HuH-7 (cell line): Measurements from ENCODE around the gene MAPKAP1.
A peak's percentile ranks its signal among the peaks of the same experiment; 100 is the strongest.
"Not testable (repeated sequence)": the region's sequence is repeated elsewhere in the genome, so short reads cannot be mapped to it uniquely, and the experiment has no call there.

Source experiments
- DNase-seq: peaks from one replicate; pipeline ENCODE4 v3.0.0; 2011; ENCODE audit warnings: low spot score

The MAPKAP1 gene

GRCh38 chr9:125604196-125604595, 102.8 kb downstream of the MAPKAP1 start:
- no peak for DNase-seq

DNA sequence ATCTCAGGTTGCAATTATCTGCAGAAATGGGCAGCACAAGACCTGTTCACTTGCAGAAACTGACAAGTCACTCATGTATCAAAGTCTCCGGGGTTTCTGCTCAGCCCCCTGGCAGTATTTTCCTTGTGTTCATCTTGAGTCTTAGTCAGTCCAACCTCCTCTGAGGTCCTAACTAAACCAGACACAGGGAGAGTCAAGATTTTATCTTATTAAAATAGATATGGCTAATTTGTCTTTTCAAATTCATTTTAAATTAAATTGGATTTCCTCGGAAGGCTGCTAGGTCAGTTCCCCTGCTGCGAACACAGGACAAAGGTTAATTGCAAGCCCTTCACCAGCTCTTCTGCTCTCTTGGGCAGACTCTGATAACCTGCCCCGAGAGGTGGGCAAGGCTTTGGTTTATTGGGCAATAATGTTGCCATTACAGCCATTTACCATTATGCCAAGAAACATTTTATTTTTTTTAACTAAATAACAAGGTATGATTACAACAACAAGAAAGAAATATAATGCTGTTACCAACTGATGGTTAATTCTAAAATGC, 103.5 kb downstream of the MAPKAP1 start:
- DNase-seq = no peak

DNA sequence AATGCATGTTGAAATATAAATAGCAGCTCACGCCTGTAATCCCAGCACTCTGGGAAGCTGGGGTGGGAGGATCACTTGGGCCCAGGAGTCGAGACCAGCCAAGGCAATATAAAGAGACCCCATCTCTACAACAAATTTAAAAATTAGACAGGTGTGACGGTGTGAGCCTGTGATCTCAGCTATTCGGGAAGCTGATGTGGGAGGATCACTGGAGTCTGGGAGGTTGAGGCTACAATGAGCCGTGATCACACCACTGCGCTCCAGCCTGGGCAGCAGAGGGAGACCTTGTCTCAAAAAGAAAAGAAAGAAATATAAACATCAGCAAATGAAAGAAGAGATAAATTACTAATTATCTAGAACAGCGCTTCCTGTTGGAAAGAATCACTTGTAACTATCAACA, 105.0 kb downstream of the MAPKAP1 start:
- no peak for DNase-seq

- peak; percentile 42 for DNase-seq
These were observed 106.8 kb downstream of the MAPKAP1 start for GRCh38 chr9:125600194-125600593.

DNA sequence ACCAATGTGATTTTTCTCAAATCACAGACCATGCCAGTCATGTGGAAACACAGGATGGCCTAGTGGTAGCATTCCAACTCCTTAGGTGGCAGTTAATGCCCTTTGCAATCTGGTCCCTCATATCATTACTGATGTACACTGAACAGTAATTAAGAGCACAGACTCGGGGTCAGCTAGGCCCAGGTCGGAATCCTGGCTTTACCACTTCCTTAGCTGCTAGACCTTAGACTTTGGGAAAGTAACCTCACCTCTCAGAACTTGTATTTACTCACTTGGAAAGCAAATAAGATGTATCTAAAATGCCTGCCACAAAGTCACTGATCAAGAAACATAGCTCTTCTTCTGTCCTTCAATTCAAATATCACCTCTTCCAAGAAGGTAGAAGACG, 112.8 kb downstream of the MAPKAP1 start:
- DNase-seq = no peak

DNA sequence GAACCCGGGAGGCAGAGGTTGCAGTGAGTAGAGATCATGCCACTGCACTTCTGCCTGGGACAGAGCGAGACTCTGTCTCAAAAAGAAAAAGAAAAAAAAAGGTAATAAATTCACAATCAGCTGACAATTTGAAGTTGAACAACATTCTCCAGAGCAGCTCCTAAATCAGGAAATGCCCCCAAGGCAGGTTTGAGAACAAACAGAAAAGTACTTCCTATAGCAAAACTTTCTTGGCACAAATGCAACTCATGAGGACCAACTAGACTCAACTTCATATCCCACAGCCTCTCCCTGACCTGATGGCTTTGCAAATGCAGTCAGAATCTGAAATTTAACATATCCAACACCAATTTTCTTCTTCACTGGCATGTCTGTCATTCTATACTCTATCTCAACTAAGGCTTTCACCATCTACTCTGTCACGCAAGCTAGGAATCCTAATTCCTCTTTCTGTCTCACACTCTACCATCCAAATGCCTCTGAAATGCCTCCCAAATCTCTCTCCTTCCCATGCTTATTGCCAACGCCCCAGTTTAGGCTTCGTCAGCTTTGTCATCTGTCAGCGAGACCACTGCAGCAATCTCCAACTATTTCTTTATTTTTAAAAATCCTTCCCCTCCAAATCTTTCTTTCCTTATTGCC, 113.3 kb downstream of the MAPKAP1 start:
- no peak for DNase-seq

DNA sequence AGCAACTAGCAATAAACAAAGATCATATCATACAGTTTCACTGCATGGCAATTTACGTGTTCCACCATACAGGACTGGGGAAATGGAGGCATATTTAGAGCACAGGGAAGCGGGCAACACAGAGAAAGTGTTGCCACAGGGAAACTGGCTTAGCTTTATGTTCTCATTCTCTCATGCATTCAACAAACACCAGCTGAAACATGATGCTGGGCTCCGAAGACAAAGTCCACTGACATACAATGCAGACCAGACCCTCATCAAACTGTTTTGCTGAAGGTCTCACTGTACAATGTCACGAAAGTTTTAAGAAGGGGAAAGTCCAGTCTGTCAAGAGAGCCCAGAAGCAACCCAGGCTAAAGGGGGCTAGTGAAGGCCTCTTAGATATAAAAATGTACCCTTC, 115.1 kb downstream of the MAPKAP1 start:
- DNase-seq = no peak

DNA sequence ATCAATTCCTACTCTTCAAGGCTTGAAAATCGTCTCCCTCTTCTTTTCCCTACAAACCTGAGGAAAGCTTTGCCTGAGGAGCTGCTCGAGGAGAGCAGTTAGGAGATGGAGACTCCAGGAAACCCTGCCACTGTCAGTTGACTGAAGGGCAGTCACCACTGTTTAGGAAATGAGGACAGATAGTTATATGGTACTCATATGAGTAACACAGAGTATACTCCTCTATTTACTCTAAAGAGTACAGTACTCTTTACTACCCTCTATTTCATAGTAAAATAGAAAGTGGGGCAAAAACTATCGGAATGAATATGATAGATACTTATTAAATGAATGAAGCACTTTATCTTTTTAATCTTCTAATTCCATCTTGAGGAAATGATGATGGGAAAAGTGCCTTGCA, 115.8 kb downstream of the MAPKAP1 start:
- DNase-seq = no peak

DNA sequence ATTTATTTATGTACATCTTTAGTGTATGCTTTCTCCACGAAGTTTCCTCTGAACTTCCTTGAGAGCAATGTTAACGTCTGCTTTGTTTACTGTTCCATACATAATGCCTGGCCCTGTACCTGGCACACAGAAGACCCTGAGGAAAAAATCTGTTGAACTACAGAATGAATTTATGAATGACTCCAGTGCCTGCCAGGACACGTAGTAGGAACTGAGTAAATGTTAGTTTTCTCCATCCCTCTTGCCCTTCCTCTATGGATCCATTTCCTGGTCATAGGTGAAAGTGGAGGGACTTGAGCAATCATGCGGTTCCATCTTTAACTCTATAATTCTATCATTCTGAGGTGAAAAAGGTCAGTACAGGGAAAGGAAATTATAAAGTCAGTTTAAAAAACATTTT, 117.7 kb downstream of the MAPKAP1 start:
- DNase-seq = no peak

DNA sequence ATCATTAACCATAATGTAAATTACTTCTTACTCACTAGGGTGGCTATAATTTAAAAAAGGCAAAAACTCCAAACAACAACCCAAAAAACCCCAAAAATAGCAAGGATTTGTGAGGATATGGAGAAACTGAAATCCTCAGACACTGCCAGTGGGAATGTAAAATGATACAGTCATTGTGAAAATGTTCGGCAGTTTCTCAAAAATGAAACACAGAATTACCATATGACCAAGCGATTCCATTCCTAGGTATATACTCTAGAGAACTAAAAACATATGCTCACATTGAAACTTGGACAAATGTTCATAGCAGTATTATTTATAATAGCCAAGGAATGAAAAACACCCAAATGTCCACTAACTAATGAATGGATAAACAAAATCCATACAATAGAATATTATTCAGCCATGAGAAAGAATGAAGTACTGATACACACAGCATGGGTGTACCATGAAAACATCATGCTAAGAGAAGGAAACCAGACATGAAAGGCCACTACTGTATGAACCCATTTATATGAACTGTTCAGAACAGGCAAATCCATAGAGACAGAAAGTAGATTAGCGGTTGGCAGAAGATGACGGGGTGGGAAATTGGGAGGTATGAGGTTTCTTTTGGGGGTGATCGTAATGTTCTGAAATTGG, 119.1 kb downstream of the MAPKAP1 start:
- DNase-seq = no peak

GRCh38 chr9:125586172-125586511, 120.9 kb downstream of the MAPKAP1 start:
- DNase-seq = no peak

DNA sequence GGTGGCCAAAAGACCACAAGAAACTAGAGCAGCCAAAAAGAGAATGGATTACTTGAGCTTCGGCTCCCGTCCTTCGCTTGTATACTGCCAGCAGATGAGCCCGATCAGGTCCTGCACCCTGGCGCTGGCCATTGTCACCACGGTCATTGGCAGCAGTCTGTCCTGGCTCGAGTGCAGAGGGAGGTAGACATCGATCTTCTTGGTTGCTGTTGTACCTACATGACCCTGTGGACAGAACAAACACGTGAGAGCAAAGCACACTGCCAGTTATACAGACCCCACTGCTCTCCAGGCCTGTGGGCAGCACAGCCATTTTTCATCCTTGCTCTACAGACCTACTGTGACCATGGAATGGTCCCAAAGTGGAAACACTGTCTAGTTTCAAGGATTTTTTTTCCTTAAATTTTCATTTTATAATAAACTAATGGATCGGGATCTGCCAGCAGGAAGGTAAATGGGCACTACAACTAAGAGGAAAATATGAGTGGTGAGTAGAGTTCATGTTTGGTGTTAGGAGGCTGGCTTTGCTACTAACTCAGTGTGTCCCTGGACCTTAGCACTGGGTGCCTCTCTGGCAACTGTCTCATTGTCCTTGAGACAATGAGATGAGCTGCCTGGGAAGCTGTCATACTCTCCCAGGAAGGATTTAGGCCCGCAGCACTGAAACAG, 121.4 kb downstream of the MAPKAP1 start:
- DNase-seq = no peak

- no peak for DNase-seq
These were observed 126.2 kb downstream of the MAPKAP1 start for GRCh38 chr9:125580701-125581286.

DNA sequence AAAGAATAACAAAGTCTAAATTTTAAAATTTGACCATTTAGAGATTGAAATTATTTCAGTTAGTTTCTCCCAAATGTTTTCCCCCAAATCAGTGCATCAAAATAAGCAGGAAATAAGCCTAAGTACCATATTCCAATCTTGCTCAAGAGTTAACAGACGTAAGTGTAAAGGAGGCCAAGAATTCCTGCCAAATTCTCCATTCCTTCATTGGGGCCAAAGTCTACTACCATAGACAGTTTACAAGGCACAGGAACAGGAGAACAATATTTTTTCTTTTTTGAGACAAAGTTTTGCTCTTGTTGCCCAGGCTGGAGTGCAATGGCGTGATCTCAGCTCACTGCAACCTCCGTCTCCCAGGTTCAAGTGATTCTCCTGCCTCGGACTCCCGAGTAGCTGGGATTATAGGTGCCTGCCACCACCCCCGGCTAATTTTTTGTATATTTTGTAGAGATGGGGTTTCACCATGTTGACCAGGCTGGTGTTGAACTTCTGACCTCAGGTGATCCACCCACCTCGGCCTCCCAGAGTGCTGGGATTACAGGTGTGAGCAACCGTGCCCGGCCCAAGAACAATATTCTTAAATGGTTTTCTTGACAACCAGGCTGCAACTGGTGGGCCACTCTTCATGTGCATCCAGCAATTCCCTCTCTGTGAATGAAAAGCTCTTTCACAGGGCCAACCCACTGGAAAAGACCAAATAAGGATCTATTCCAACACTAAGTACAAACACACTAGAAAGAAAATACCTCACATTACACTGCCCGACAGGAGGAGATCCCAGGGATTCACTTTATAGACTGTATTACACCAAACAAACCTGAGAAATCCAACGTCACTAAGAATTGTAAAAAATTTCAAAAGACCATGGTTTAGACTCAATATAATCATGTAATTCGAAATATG, 127.7 kb downstream of the MAPKAP1 start:
- no peak for DNase-seq

- no peak for DNase-seq
These were observed 132.7 kb downstream of the MAPKAP1 start for GRCh38 chr9:125574126-125574877.

DNA sequence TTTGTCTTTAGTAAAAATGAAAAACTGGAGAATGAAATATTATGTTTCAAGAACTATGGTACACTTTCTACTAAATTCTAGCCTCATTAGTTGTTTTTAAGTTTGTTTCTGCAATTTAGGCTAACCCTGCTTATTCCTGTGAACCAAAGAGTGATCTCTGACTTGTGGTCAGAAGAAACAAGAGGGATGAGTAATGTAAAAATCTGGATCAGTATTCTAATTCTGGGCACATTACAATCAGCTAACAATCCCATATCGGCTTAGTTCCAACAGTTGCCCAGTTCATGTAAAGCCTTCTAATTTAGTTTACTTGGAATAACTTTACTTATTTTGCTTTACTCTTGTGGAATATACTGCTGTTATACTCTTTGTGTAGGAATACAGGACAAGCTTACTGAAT, 134.5 kb downstream of the MAPKAP1 start:
- not testable (repeated sequence) for DNase-seq

DNA sequence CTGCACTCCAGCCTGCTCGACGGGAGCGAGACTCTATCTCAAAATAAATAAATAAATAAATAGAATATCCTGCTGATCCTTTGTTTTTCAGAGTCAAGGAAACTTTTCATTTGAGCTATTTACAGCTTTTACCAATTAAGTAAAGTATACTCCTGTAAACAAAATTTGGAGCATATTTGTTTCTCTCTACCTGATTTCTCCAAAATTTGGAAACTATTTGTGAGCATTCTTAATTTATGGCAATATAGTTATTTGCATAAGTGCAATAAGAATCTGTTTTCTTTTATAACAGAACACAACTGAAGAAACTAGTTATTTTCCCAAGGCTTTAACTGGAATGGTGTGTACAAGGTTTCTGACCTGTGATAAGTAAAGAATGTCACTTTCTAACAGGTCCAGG, 135.2 kb downstream of the MAPKAP1 start:
- DNase-seq = not testable (repeated sequence)

GRCh38 chr9:125570246-125570645, 136.8 kb downstream of the MAPKAP1 start:
- DNase-seq = no peak

GRCh38 chr9:125568621-125569020, 138.4 kb downstream of the MAPKAP1 start:
- DNase-seq = no peak

GRCh38 chr9:125566051-125566450, 141.0 kb downstream of the MAPKAP1 start:
- not testable (repeated sequence) for DNase-seq

GRCh38 chr9:125565126-125565525, 141.9 kb downstream of the MAPKAP1 start:
- DNase-seq = no peak
